AG04449 (cell line): Measurements from ENCODE around the gene CAPN5.

Experiments
- CTCF ChIA-PET: fragments of 350-600 bp; formaldehyde crosslinking; extraction: SDS; loops from one replicate; lab custom pipeline; 2021; ENCODE audit warnings: antibody characterized with exemption; lab: Yijun Ruan, JAX
- POLR2A ChIA-PET: fragments of 400-600, 350-600 bp; formaldehyde crosslinking; extraction: SDS; loops from one replicate; lab custom pipeline; 2020; ENCODE audit warnings: antibody characterized with exemption, inconsistent platforms; lab: Yijun Ruan, JAX
- DNase-seq: peaks from one replicate; pipeline ENCODE4 v3.0.0-alpha.2; 2010; ENCODE audit warnings: low read depth, low spot score
- H3K4me3 ChIP-seq: 2 replicates; pipeline ENCODE4 v1.5.1; 2011; ENCODE audit warnings: low read depth, mild to moderate bottlenecking, control low read depth, low read length
- TF ChIP-seq, protein P1 (sequence below): IDR thresholded peaks from one replicate; pipeline ENCODE4 v1.5.1; 2011; ENCODE audit warnings: mild to moderate bottlenecking, moderate library complexity, low read length, control low read depth, inconsistent platforms; ENCODE audit not compliant: insufficient read depth; ENCODE audit errors: missing control alignments

CAPN5 gene

DNA sequence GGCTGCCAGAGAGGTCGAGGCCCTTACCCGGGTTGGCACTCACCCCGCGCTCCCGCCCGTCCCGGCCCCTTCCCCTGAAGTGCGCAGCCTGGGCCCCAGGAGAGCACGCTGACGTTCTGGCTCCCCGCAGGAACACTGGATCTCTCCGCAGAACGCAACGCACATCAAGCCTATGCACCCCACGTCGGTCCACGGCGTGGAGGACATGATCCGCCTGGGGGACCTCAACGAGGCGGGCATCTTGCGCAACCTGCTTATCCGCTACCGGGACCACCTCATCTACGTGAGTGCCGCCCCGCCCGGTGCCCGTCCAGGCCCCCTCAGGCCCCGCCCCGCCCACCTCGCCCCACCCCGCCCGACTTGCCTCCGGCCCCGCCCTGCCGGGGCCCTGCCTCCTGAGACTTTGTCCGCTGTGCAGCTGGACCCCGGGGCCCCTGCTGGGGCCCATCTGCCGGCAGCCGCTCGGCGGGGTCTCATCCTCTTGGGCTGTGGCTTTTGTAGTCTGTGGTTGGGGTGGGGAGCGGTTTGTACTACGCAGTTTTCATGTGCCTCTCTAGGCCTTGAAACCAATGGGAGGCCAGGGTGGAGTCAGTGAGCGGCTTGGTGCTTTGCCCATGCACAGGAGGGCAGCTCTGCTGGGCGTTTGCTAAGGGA lies 81.0 kb downstream of the CAPN5 start:
- ChIA-PET POLR2A (no interaction called here), CTCF (interaction anchor here (0.6 to 5.4 kb wide), 5 partner anchors 20 to 418 kb away, joined by 3 to 41 read pairs (median 9); partner anchors contain the start of gene MYO7A)
- DNase-seq, result no peak
- TF ChIP-seq, protein P1, sequence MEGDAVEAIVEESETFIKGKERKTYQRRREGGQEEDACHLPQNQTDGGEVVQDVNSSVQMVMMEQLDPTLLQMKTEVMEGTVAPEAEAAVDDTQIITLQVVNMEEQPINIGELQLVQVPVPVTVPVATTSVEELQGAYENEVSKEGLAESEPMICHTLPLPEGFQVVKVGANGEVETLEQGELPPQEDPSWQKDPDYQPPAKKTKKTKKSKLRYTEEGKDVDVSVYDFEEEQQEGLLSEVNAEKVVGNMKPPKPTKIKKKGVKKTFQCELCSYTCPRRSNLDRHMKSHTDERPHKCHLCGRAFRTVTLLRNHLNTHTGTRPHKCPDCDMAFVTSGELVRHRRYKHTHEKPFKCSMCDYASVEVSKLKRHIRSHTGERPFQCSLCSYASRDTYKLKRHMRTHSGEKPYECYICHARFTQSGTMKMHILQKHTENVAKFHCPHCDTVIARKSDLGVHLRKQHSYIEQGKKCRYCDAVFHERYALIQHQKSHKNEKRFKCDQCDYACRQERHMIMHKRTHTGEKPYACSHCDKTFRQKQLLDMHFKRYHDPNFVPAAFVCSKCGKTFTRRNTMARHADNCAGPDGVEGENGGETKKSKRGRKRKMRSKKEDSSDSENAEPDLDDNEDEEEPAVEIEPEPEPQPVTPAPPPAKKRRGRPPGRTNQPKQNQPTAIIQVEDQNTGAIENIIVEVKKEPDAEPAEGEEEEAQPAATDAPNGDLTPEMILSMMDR, result no peak
- no peak overlapping the region for H3K4me3 ChIP-seq

DNA sequence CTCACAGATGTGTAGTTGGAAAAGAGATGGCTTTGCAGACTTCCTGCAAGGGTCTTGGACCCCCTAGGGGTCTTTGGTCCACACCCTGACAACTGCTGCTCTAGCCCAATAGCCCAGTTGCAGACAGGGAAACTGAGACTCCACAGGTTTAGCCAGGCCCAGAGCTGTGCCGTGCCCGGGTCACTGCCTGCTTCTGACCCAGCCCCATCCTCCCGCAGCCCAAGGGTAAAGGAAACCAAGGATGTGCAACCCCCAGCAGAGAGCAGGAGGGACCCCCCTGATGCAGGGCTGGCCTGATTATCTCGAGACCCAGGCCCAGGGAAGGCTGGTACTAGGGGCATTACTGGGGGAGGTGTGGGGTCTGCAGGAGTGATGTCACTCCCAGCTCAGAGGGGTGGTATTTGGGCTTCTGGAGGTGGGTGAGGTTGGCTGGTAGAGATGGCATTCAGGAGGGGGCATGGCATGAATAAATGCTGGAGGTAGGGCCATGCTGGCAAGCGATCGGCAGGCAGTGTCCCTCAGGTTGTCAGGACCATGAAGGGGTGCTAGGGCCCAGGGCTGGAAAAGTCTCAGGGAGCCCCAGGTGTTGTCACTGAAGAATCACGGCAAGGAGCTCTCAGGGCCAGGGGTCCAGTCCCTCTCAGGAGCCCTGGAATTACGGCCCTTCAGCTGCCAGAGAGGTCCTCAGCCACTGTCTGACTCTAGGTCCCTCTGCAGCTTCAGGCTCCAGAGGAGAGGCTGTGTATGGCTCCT lies 82.4 kb downstream of the CAPN5 start:
- CTCF ChIA-PET, result interaction anchor here (0.9 to 3.9 kb wide), 4 partner anchors 15 to 229 kb away, joined by 3 to 22 read pairs (median 4); partner anchors contain the start of gene MYO7A
- DNase-seq, result no peak
- no peak overlapping the region for H3K4me3 ChIP-seq
- POLR2A ChIA-PET, result no interaction called here
- TF ChIP-seq, protein P1, result no peak

DNA sequence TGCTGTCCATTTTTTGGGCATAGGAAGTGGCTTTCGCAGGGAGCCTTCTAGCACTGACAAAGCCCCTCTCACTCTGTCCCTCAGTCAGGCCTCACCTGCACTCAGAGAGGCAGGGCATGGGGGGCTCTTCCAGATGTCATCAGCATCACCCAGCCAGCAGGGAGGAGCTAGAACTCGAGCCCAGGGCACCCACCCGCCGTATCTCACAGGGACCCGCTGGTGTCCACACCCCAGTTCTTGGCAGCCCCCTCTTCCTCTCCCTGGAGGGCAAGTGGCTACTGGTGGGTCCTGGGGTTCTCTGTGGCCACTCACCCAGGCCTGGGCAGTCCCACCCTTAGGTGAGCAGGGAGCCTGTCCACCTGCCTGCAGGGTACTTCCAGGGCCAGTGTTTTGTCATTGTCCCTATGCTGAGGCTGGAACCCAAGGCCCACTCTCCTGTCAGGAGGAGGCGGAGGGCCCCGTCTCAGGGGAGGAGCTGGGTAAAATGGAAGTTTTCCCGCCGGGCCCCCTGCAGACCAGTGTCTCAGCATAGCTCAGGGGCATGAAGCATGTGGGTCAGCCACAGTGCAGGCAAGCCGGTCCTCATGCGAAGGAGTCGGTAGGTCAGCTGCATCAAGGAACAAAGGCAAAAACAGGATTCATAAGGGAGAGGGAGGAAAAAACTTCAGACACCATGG lies 83.1 kb downstream of the CAPN5 start:
- no peak overlapping the region for H3K4me3 ChIP-seq
- TF ChIP-seq, protein P1, result no peak
- POLR2A ChIA-PET, result no interaction called here
- CTCF ChIA-PET, result interaction anchor here (1.4 to 3.9 kb wide), 3 partner anchors 23 to 59 kb away, joined by 3 to 22 read pairs (median 6); partner anchors contain the start of gene MYO7A
- no peak for DNase-seq

DNA sequence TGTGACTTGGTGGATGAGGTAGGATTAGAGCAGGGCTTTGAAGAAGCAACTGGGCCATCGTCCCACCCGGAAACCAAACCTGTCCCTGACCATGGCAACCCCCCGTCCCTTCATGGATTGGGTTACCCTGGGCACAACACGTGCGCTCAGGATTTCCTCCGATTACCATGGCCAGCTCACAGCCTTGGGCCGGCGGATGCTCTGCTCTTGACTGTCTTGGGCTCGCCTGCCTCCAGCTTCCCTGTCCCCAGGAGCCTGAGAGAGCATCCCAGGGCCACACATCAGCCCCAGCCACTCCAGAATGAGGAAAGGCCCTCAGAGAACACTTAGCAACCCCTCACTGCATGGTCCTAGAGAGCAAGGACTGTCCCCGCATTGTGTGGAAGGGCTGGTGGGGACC lies 84.1 kb downstream of the CAPN5 start:
- CTCF ChIA-PET, result interaction anchor here (1.4 to 3.9 kb wide), 3 partner anchors 24 to 59 kb away, joined by 3 to 22 read pairs (median 6); partner anchors contain the start of gene MYO7A
- no peak overlapping the region for H3K4me3 ChIP-seq
- TF ChIP-seq, protein P1, result no peak
- DNase-seq, result no peak
- POLR2A ChIA-PET, result no interaction called here

DNA sequence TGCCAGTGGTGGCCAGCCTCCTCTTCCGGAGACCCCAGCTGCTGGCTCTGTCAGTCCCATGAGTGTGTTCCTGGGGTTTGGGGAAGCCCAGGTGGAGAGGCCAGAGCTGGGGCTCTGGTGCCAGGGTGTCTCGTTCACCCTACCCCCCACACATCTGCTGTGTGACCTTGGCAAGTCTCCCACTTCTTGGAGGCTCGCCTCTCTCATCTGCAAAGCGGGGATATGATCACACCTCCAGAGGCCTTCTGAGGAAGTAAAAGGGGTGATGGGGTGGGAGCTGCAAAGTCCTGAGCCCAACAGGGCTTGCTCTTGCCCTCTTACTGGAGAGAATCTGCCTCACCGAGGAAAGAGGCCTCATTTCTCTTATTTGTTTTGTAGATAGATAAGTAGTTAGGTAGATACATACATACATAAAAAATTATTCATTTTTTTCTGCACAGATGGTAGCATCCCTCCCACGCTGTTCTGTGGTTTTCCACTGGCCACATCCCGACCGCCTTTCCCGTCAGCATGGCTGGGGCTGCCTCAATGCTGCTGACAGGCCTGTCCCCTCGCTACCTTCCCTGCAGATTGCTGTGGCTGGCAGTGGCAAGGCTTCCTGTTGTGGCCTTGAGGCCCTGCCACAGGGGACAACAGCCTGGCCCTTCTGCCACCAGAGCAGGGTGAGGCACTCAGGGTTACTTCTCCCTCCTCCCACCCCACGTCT lies 85.2 kb downstream of the CAPN5 start:
- TF ChIP-seq, protein P1, result no peak
- no peak for DNase-seq
- ChIA-PET POLR2A (no interaction called here), CTCF (interaction anchor here (3.9 kb wide), 1 partner anchor 25 kb away, joined by 22 read pairs; the partner anchor contains the start of gene MYO7A)
- H3K4me3 ChIP-seq, result no peak overlapping the region
